ENCODE results near the gene NOVA2.

Gene NOVA2

DNA sequence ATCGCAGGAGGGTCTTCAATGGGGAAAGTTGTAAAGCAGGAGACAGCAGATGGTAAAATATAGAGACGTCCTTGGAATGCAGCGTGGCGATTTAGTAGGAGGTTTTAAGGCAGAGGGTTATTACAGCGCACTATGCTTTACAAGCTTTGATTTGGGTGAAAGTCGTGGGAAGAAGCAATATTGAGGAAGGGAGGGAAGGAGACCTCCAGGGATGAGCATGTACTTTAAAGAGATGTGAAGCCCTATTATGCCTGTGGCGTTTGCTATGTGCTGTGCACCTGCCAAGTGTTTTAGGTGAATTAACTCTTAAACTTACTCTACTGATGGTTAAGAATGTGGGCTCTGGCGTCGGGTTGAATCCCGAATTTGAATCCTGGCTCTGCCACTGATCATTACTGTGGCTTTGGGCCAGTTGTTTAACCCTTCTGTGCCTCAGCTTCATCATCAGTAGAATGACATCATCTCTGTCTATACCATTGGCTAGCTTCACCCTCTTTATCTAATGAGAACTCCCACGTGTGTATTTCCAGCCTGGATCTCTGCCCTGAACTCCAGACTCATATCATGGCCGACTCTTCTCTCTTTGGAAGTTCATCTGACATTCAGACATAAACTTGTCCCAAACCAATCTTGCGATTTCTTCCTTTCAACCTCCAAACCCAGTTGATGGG is 22.2 kb upstream of the NOVA2 start:
- TF ChIP-seq, protein P1, sequence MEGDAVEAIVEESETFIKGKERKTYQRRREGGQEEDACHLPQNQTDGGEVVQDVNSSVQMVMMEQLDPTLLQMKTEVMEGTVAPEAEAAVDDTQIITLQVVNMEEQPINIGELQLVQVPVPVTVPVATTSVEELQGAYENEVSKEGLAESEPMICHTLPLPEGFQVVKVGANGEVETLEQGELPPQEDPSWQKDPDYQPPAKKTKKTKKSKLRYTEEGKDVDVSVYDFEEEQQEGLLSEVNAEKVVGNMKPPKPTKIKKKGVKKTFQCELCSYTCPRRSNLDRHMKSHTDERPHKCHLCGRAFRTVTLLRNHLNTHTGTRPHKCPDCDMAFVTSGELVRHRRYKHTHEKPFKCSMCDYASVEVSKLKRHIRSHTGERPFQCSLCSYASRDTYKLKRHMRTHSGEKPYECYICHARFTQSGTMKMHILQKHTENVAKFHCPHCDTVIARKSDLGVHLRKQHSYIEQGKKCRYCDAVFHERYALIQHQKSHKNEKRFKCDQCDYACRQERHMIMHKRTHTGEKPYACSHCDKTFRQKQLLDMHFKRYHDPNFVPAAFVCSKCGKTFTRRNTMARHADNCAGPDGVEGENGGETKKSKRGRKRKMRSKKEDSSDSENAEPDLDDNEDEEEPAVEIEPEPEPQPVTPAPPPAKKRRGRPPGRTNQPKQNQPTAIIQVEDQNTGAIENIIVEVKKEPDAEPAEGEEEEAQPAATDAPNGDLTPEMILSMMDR (IDR thresholded peaks at IDR 0.05), result no peak

DNA sequence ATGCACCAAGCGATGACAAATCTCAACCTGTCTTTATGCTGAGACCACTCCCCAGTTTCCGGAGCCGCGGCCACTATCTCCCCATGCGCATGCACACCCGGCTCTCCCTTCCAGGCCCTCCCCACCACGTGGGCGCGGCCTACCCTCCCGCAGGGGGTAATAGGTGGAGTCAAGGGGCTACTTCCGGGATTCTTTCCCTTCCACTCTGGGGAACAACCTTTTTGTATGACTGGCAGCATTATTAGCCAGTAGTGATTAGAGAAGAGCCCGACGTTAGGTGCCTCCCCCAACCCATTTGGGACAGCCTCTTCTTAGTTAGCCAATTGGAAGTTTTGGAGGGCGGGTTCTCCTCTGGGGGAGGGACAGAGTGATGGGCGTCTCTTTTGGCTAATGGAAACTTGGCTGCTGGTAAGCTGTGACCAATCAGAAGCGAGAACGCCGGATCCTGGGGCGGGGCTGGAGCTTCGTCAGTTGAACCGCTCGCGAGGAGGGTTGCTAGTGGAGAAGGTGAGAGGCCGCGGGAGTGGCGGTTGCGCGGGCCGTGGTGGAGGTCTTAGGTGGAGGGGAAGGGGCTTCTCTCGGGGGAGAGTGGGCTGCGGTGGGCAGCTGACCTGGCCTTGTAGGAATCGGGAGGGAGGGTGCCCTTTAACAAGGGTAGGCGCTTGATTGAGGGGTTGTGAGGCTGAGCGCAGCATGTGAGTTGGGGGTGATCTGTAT is 21.5 kb upstream of the NOVA2 start, which contains the start of gene CCDC61:
Gene CCDC61, plus strand, starts transcription at position 470 of the 717 bp plus-strand sequence. CDS start 7,552 bp downstream, outside the sequence.
- TF ChIP-seq, protein P1 (IDR thresholded peaks at IDR 0.05), result no peak

DNA sequence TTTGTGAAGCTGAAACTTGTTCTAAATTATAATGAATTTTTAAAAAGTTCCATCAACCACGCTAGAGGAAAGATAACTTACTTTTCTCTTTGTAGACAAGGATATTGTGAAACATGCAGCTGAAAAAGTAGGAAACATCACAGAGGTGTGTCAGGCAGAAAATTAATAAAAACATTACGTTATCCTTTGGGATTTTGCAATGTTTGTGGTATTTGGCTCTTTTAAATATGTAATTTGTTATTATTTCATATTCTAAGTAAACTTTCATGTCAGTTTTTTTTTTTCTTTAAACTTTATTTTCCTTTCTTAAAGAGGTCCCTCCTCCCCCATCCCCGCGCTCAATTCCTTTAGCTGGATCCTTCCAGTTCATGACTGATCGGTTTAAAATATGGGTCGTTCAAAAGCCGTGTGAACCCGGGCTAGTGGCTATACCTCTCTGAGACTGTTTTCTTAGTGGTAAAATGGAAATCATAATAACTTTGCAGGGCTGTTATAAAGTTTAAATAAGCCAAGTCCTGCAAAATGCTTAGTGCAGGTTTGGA is 20.9 kb upstream of the NOVA2 start:
- TF ChIP-seq, protein P1 (IDR thresholded peaks at IDR 0.05), result no peak

DNA sequence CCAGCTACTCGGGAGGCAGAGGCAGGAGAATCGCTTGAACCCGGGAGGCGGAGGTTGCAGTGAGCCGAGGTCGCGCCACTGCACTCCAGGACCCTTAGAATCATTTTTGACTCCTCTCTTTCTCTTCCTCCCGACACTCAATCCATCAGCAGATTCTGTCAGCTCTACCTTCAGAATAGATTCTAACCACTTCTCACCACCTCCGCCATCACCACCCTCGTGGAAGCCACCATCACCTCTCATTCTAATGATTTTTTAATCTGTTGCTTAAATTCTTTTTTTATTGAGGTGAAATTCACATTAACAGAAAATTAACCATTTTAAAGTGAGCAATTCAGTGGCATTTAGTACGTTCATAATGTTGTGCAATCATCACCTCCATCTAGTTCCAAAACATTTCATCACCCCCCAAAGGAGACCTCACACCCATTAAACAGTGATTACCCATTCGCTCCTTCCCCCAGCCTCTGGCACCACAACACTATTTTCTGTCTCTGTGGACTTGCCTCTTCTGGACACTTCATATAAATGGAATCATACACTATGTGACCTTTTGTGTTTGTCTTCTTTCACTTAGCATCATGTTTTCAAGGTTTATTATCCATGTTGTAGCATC is 16.6 kb upstream of the NOVA2 start:
- TF ChIP-seq, protein P1 (IDR thresholded peaks at IDR 0.05), result no peak

DNA sequence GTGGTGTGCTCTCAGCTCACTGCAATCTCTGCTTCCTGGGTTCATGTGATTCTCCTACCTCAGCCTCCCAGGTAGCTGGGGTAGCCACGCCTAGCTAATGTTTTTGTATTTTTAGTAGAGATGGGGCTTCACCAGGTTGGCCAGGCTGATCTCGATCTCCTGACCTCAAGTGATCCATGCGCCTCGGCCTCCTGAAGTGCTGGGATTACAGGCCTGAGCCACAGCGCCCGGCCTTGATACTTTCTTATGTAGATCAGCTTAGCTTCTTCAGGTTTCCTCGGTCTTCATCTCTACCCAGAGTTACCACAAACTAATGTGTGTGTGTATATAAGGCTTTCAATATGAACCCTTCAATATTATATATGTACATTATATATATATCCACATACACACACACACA is 11.7 kb upstream of the NOVA2 start:
- TF ChIP-seq, protein P1 (IDR thresholded peaks at IDR 0.05), result no peak

DNA sequence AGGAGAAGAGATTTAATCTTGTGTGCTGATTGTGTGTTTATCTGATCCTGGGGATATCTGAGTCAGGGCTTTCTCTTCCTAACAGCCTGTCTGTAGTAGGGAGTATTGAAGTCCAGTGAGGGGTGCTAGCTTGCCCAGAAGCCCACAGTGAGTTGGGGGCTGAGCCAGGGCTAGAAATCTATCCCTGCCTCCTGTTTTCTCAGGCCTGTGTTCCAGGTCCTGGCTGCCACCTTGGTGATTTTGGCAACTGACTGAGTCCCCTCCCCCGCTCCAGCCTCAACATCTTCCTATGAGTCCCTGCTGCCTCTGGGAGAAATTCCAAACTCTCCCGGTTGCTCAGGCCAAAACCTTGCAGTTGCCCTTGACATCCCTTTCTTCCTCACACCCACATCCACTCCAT is 7.7 kb upstream of the NOVA2 start:
- TF ChIP-seq, protein P1 (IDR thresholded peaks at IDR 0.05), result no peak

DNA sequence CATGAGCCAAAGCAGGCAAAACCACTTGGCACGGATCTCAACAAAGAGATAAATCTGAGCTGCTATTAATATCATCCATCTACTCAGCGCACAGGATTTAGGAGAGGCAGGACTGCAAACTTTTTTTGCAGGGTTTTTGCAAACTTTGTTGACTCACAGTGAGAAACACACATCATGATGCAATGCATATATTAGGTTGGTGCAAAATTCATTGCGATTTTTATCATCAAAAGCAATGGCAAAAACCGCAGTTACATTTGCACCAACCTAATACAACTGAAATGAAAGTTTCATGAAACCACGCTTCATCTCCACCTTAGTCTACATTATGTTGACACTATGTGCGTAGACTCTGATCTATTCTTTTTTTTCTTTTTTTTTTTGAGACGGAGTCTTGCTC is 4.5 kb upstream of the NOVA2 start:
- TF ChIP-seq, protein P1 (IDR thresholded peaks at IDR 0.05), result no peak
